Measurements from ENCODE around the gene ZSWIM3. TPM values are rescaled to one million over a fixed set of nuclear protein-coding genes. Genes with fewer than 3 reads are reported as not detected.
A peak's percentile ranks its signal among the peaks of the same experiment; 100 is the strongest.

ZSWIM3 gene
- total RNA-seq, 1 experiment from 2014 or later, result 4.2 TPM

DNA sequence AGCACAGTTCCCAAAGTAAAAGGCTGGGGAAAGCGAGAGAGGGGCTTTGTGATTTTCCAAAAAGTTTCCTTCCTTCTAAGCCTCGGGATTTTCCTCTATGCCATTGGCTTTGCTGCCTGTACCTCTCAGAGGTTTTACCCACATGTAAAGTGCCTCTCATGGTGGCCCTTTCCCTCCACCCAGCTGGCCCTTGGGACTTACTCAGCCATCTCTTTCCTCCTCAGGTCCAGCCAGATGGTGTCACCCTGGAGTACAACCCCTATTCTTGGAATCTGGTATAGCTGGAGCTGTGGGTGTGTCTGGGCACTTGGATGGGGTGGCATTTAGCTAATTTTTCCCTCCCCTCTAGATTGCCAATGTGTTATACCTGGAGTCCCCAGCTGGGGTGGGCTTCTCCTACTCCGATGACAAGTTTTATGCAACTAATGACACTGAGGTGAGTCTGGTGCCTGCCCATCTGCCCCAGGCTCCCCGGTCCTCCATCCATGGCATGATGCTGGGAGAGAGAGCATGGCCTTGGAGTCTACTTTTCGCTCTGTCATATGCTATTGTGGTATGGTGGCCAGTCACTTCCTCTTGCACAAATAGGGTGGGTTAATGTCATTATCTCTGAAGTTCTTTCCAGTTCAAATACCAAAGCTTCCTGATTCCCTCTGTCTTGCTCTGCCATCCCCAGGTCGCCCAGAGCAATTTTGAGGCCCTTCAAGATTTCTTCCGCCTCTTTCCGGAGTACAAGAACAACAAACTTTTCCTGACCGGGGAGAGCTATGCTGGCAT, 34.8 kb downstream of the ZSWIM3 start:
- POLR2A ChIA-PET (ENCODE audit: unreplicated experiment), result interaction anchor here (0.5 to 0.6 kb wide), 2 partner anchors 12 to 27 kb away, joined by 3 to 4 read pairs; no protein-coding TSS in a partner anchor
- intact Hi-C loops (cut with micrococcal nuclease), result loop anchor here (5.0 kb wide), 1 partner anchor 80 kb away; the partner anchor contains the start of gene UBE2C
- peaks cover 15% of the 10 kb centered on the region; the same call in 1 of the 2 replicates for H3K36me3 ChIP-seq (ENCODE audit: low read depth, low read length)
- H3K4me1 ChIP-seq (ENCODE audit: insufficient read depth, low read length), result peaks cover 23% of the 10 kb centered on the region
- BruUV-seq (replicated peaks), result no TSS peak
- peak overlapping the region; percentile 96 for H3K4me2 ChIP-seq (ENCODE audit: low read length)
- H3K9ac ChIP-seq (ENCODE audit: low read length), result peak overlapping the region; percentile 76
- CTCF ChIA-PET, result interaction anchor here (0.6 to 1.0 kb wide), 4 partner anchors 66 to 79 kb away, joined by 3 read pairs; no protein-coding TSS in a partner anchor
- no peak for TF ChIP-seq EZH2phosphoT487 (IDR thresholded peaks at IDR 0.05; ENCODE audit: borderline replicate concordance, low read length)
- TF ChIP-seq CTCF (conservative IDR thresholded peaks at IDR 0.05; ENCODE audit: low read depth, low read length), result peak; percentile 57
- no peak for TF ChIP-seq EZH2 (IDR thresholded peaks at IDR 0.05; ENCODE audit: low read length, unreplicated experiment)
- 0 out of 2 replicates have a peak, but pooled peaks cover 10% of the 10 kb centered on the region for H3K79me2 ChIP-seq (ENCODE audit: low read length)
- no peaks in the 10 kb centered on the region for H3K9me2 ChIP-seq (replicated peaks; ENCODE audit: low read length)
- DNase-seq (peak; percentile 55), ATAC-seq (peak; percentile 63)
- H3K4me3 ChIP-seq (ENCODE audit: low read length), result peak overlapping the region; percentile 78
- H3K27ac ChIP-seq (ENCODE audit: low read length), result no peak overlapping the region
- no peaks in the 10 kb centered on the region for H3K9me3 ChIP-seq (ENCODE audit: low read length)
- no peaks in the 10 kb centered on the region for H3K27me3 ChIP-seq (ENCODE audit: low read length)
- H4K20me1 ChIP-seq (ENCODE audit: low read length), result no peaks in the 10 kb centered on the region
- peak overlapping the region; percentile 89 for H2AFZ ChIP-seq (ENCODE audit: low read length)
- no peaks in the 10 kb centered on the region for H3F3A ChIP-seq (ENCODE audit: low read length, unreplicated experiment)

DNA sequence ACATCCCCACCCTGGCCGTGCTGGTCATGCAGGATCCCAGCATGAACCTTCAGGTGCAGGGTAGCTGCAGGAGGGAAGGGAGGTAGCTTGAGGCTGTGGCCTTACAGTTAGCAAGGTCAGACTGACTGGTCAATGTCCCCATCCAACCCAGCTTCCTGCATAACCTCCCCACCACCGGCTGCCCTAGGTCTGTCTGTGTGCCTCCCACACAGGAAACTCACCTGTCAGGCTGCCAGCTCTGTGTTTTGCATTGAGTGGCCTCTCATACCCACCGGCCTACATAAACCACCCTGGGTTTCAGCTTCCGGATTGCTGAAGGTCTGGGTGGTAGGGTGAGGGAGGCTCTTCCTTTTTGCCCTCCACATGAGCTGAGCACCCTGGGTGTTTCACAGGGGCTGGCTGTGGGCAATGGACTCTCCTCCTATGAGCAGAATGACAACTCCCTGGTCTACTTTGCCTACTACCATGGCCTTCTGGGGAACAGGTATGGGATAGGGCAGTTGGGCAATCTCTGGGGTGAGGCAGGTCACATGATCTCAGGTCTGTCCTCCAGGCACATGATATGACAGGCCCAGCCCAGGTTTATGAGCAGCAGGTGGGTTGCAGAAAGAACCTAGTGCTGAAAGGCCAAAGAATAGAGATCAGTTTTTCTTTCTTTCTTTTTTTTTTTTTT, 35.5 kb downstream of the ZSWIM3 start:
- intact Hi-C loops (cut with micrococcal nuclease), result loop anchor here (5.0 kb wide), 1 partner anchor 81 kb away; the partner anchor contains the start of gene UBE2C
- Histone ChIP-seq H3K4me2 (ENCODE audit: low read length) (0 out of 2 replicates have a peak overlapping the region, but pooled peaks have one; percentile 96), H4K20me1 (ENCODE audit: low read length) (no peaks in the 10 kb centered on the region), H3K9ac (ENCODE audit: low read length) (no peak overlapping the region), H3F3A (ENCODE audit: low read length, unreplicated experiment) (no peaks in the 10 kb centered on the region), H3K27me3 (ENCODE audit: low read length) (no peaks in the 10 kb centered on the region), H3K9me3 (ENCODE audit: low read length) (no peaks in the 10 kb centered on the region), H3K9me2 (replicated peaks; ENCODE audit: low read length) (no peaks in the 10 kb centered on the region), H3K27ac (ENCODE audit: low read length) (no peak overlapping the region), H3K4me1 (ENCODE audit: insufficient read depth, low read length) (peaks cover 23% of the 10 kb centered on the region), H3K79me2 (ENCODE audit: low read length) (0 out of 2 replicates have a peak, but pooled peaks cover 10% of the 10 kb centered on the region), H2AFZ (ENCODE audit: low read length) (no peak overlapping the region), H3K4me3 (ENCODE audit: low read length) (no peak overlapping the region), H3K36me3 (ENCODE audit: low read depth, low read length) (peaks cover 16% of the 10 kb centered on the region; the same call in 1 of the 2 replicates)
- ATAC-seq (no peak), DNase-seq (no peak)
- CTCF ChIA-PET, result interaction anchor here (0.6 to 1.0 kb wide), 3 partner anchors 67 to 80 kb away, joined by 3 read pairs; no protein-coding TSS in a partner anchor
- TF ChIP-seq EZH2phosphoT487 (IDR thresholded peaks at IDR 0.05; ENCODE audit: borderline replicate concordance, low read length) (no peak), EZH2 (IDR thresholded peaks at IDR 0.05; ENCODE audit: low read length, unreplicated experiment) (no peak), CTCF (conservative IDR thresholded peaks at IDR 0.05; ENCODE audit: low read depth, low read length) (no peak)
- POLR2A ChIA-PET (ENCODE audit: unreplicated experiment), result interaction anchor here (0.6 kb wide), 1 partner anchor 27 kb away, joined by 4 read pairs; no protein-coding TSS in a partner anchor
- no TSS peak for BruUV-seq (replicated peaks)
